Smooth muscle cell (in vitro differentiated cells): ENCODE results near the gene PLEKHA7. TPM values are rescaled to one million over a fixed set of nuclear protein-coding genes. Genes with fewer than 3 reads are reported as not detected.

ENCODE experiments used
- DNase-seq: peaks from one replicate; lab custom pipeline; 2025; ENCODE audit not compliant: unreplicated experiment; lab: John Stamatoyannopoulos, UW
- H2AFZ ChIP-seq: fragments of 200-600 bp; sonication (generic); 2 replicates; pipeline ENCODE4 v1.6.0; 2016; ENCODE audit warnings: antibody characterized with exemption, low read depth, mild to moderate bottlenecking
- H3F3A ChIP-seq: fragments of 200-600 bp; sonication (generic); 2 replicates; pipeline ENCODE4 v1.6.0; 2017; ENCODE audit warnings: antibody characterized with exemption, low read depth
- H3K27ac ChIP-seq: fragments of 200-600 bp; sonication (generic); 2 replicates; pipeline ENCODE4 v1.5.1; 2016; ENCODE audit warnings: low read depth, mild to moderate bottlenecking
- H3K27me3 ChIP-seq: fragments of 200-600 bp; sonication (generic); 2 replicates; pipeline ENCODE4 v1.6.1; 2016; ENCODE audit warnings: low read depth, mild to moderate bottlenecking
- H3K36me3 ChIP-seq: fragments of 200-600 bp; sonication (generic); 2 replicates; pipeline ENCODE4 v1.5.1; 2016; ENCODE audit warnings: low read depth
- H3K4me1 ChIP-seq: fragments of 200-600 bp; sonication (generic); 2 replicates; pipeline ENCODE4 v1.5.1; 2016; ENCODE audit warnings: low read depth
- H3K4me2 ChIP-seq: fragments of 200-600 bp; sonication (generic); 2 replicates; pipeline ENCODE4 v1.6.0; 2016; ENCODE audit warnings: mild to moderate bottlenecking
- H3K4me3 ChIP-seq: fragments of 200-600 bp; sonication (generic); 2 replicates; pipeline ENCODE4 v1.5.1; 2016; ENCODE audit warnings: mild to moderate bottlenecking
- H3K79me2 ChIP-seq: fragments of 200-600 bp; sonication (generic); 2 replicates; pipeline ENCODE4 v1.6.0; 2016; ENCODE audit warnings: low read depth, mild to moderate bottlenecking
- H3K9ac ChIP-seq: fragments of 200-600 bp; sonication (generic); 2 replicates; pipeline ENCODE4 v1.6.0; 2016; ENCODE audit warnings: low read depth
- H3K9me3 ChIP-seq: fragments of 200-600 bp; sonication (generic); replicated peaks from 2 replicates; pipeline ENCODE4 v1.5.1; 2016; ENCODE audit warnings: low read depth
- H4K20me1 ChIP-seq: fragments of 200-600 bp; sonication (generic); 2 replicates; pipeline ENCODE4 v1.6.0; 2016; ENCODE audit warnings: low read depth
- WGBS: methylation state at CpG from one replicate; pipeline ENCODE4 v1.1.7; 2016; ENCODE audit warnings: low lambda C conversion rate; 5-methylcytosine and 5-hydroxymethylcytosine counted together
- polyA plus RNA-seq: library from polyadenylated mRNA; unstranded; fragments of >200 nt; fragmentation: Nextera tagmentation; extraction: Ambion mirVana; gene quantifications from 2 replicates; pipeline ENCODE4 v1.2.1, GENCODE V29; 2016
- total RNA-seq: library from RNA; depleted of rRNA; stranded (reverse); fragments of >200 nt; gene quantifications from 2 replicates; pipeline ENCODE4 v1.2.3, GENCODE V29; 2014
- TF ChIP-seq, protein P1 (sequence below): fragments of 200-600 bp; sonication (generic); IDR thresholded peaks from 2 replicates; pipeline ENCODE4 v1.5.1; 2017; ENCODE audit warnings: borderline replicate concordance, mild to moderate bottlenecking, antibody characterized with exemption; ENCODE audit not compliant: insufficient read depth, poor library complexity, severe bottlenecking

PLEKHA7 gene
- total and polyA plus RNA-seq, 2 experiments from 2014 or later: 0.19 to 22.2 TPM

DNA sequence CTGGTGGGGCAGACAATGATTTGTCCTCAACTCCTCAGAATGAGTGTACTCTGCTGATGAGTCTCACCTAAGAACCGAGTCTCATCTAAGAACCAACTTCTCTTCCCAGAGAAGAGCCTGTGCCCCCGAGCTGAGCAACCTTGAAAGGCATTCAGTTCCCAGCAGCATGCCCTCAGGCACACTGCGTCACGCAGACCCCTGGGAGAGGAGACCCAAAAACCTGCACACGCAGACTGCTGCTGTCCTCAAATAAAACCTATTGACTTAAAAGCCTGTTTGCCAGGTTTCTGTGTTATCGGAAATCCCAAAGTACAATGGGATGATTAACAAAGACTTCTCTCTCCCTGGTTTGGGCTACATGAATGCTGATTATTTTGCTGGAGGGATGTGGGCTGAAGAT is 154.6 kb downstream of the PLEKHA7 start:
- H4K20me1 ChIP-seq: no peaks in the 10 kb centered on the region
- WGBS: 77% methylated on average over 6 of the region's 6 CpGs
- H3K27me3 ChIP-seq: no peaks in the 10 kb centered on the region
- H3K4me2 ChIP-seq: no peak overlapping the region
- no peaks in the 10 kb centered on the region for H3K79me2 ChIP-seq
- peak overlapping the region; percentile 30 for H3K27ac ChIP-seq
- TF ChIP-seq, protein P1, sequence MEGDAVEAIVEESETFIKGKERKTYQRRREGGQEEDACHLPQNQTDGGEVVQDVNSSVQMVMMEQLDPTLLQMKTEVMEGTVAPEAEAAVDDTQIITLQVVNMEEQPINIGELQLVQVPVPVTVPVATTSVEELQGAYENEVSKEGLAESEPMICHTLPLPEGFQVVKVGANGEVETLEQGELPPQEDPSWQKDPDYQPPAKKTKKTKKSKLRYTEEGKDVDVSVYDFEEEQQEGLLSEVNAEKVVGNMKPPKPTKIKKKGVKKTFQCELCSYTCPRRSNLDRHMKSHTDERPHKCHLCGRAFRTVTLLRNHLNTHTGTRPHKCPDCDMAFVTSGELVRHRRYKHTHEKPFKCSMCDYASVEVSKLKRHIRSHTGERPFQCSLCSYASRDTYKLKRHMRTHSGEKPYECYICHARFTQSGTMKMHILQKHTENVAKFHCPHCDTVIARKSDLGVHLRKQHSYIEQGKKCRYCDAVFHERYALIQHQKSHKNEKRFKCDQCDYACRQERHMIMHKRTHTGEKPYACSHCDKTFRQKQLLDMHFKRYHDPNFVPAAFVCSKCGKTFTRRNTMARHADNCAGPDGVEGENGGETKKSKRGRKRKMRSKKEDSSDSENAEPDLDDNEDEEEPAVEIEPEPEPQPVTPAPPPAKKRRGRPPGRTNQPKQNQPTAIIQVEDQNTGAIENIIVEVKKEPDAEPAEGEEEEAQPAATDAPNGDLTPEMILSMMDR: no peak
- no peak overlapping the region for H3K4me3 ChIP-seq
- H3K36me3 ChIP-seq: no peaks in the 10 kb centered on the region
- DNase-seq: no peak
- H2AFZ ChIP-seq: no peak overlapping the region
- H3K9me3 ChIP-seq: no peaks in the 10 kb centered on the region
- H3K4me1 ChIP-seq: no peaks in the 10 kb centered on the region
- H3K9ac ChIP-seq: no peak overlapping the region
- H3F3A ChIP-seq: no peaks in the 10 kb centered on the region

DNA sequence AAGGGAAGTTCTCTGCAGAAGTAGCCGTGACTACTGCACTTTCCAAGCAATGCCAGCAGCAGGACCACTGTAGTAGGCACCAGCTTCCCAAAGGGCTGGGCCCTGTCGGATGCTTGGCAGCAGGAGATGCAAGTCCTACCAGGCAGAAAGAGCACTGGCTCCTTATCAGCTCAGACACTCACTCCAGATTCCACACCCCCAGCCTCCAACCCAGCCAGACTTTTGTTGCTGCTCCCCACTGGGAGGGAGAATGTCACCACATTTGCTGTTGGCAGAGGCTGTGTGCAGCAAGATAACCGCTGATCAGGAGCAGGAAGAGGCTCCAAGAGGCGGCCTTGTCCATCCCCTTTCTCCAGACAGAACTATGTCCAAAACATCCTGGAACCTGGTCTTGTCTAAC is 157.0 kb downstream of the PLEKHA7 start:
- no peaks in the 10 kb centered on the region for H3K36me3 ChIP-seq
- H2AFZ ChIP-seq: no peak overlapping the region
- H3K79me2 ChIP-seq: no peaks in the 10 kb centered on the region
- no peaks in the 10 kb centered on the region for H3K27me3 ChIP-seq
- 44% methylated on average over 4 of the region's 4 CpGs for WGBS
- DNase-seq: no peak
- no peak overlapping the region for H3K4me2 ChIP-seq
- H4K20me1 ChIP-seq: no peaks in the 10 kb centered on the region
- H3K9ac ChIP-seq: no peak overlapping the region
- no peak overlapping the region for H3K27ac ChIP-seq
- TF ChIP-seq, protein P1: no peak
- no peak overlapping the region for H3K4me3 ChIP-seq
- H3K9me3 ChIP-seq: no peaks in the 10 kb centered on the region
- H3K4me1 ChIP-seq: no peaks in the 10 kb centered on the region
- H3F3A ChIP-seq: no peaks in the 10 kb centered on the region

DNA sequence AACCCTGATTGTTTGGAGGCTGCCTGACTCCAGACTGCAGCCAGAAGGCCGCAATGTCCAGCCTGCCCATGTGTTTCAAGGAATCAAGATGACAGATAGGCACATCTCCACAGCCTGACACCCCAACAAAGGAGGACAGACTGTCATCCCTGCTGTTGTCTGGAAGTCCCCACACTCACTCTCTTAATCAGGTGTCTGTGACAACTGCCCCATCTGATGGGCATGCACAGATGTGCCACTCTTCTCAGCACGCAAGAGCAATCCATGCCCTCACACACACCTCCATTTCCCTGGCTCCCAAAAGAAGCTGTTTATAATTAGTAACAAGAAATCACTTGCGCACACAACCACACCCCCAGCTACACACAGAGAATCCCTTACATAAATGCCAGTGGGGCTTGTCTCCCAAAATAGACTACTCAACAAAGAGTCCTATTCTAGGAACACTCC is 158.2 kb downstream of the PLEKHA7 start:
- no peaks in the 10 kb centered on the region for H3F3A ChIP-seq
- no peak overlapping the region for H3K9ac ChIP-seq
- TF ChIP-seq, protein P1: no peak
- no peak overlapping the region for H3K4me2 ChIP-seq
- no peak overlapping the region for H2AFZ ChIP-seq
- H3K4me1 ChIP-seq: no peaks in the 10 kb centered on the region
- no peak for DNase-seq
- H4K20me1 ChIP-seq: no peaks in the 10 kb centered on the region
- H3K36me3 ChIP-seq: no peaks in the 10 kb centered on the region
- H3K27ac ChIP-seq: no peak overlapping the region
- no peaks in the 10 kb centered on the region for H3K9me3 ChIP-seq
- H3K79me2 ChIP-seq: no peaks in the 10 kb centered on the region
- 95% methylated on average over 3 of the region's 3 CpGs for WGBS
- H3K27me3 ChIP-seq: no peaks in the 10 kb centered on the region
- no peak overlapping the region for H3K4me3 ChIP-seq

DNA sequence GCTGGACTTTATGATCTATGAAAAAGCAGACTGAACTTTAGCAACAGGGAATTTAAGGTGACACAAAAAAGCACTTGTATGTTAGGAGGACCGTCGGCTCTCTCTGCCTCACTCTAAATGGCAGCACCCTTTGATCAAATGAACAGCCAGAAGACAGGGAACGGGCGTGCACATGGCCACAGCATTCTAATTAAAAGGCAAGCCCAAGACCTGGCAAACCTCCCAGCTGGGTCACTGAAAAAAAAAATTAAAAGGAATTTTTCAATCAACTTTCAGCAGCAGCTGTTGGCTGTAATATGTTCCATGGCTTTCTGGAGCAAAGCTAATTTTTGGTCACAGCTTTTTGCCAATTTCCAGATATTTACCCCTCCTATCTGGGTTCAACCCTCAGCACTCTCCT is 159.2 kb downstream of the PLEKHA7 start:
- no peaks in the 10 kb centered on the region for H3K4me1 ChIP-seq
- no peaks in the 10 kb centered on the region for H3K9me3 ChIP-seq
- TF ChIP-seq, protein P1: no peak
- no peaks in the 10 kb centered on the region for H3F3A ChIP-seq
- H3K27me3 ChIP-seq: no peaks in the 10 kb centered on the region
- no peak overlapping the region for H3K27ac ChIP-seq
- 97% methylated on average over 4 of the region's 4 CpGs for WGBS
- no peak overlapping the region for H3K9ac ChIP-seq
- no peak overlapping the region for H2AFZ ChIP-seq
- no peaks in the 10 kb centered on the region for H3K79me2 ChIP-seq
- no peak overlapping the region for H3K4me2 ChIP-seq
- no peaks in the 10 kb centered on the region for H4K20me1 ChIP-seq
- DNase-seq: no peak
- H3K4me3 ChIP-seq: no peak overlapping the region
- H3K36me3 ChIP-seq: no peaks in the 10 kb centered on the region
